NCI-H2227 (cell line): ENCODE results near the gene CBLB.

Source experiments
- DNase-seq: peaks from one replicate; lab custom pipeline; 2025; ENCODE audit not compliant: unreplicated experiment; lab: John Stamatoyannopoulos, UW

CBLB gene

GRCh38 chr3:105791919-105792786, 76.7 kb downstream of the CBLB start:
- DNase-seq = no peak

DNA sequence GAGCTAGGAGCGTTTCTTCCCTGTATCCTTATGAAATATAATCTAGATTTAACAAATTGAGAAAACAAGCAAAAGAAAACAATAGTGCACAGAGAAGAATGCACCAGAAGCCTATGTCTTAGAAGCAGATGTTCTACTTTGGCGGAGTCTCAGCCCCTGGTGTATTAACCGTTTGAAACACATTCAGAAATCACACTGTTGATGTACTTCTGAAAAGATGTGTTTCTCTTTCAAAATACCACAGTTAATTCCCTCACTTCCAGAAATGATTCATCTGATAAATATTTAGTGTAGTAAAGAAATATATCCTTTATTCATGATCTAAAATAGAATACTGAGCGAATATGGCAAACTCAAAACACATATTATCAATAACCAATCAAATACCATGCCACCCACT, 77.7 kb downstream of the CBLB start:
- DNase-seq = no peak

GRCh38 chr3:105790534-105790933, 78.3 kb downstream of the CBLB start:
- DNase-seq = no peak

DNA sequence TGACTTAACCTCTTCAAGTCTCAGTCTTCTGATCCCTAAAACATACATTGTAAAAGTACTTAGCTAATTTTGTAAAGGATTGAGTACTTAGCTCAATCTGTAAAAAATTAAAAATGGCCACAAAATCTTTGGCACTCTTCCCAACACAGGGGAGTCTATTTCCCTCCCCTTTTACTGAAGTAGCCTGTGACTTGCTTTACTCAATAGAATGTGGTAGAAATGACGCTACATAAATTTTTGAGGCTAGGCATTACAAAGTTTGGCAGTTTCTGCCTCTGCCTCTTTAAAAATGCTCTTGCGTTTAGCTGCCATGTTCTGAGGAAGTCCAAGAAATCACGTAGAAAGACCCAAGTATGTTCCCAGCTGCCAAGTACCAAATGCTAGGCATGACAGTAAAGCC, 80.2 kb downstream of the CBLB start:
- no peak for DNase-seq

GRCh38 chr3:105787453-105787852, 81.4 kb downstream of the CBLB start:
- no peak for DNase-seq

GRCh38 chr3:105786990-105787389, 81.8 kb downstream of the CBLB start:
- DNase-seq = no peak

DNA sequence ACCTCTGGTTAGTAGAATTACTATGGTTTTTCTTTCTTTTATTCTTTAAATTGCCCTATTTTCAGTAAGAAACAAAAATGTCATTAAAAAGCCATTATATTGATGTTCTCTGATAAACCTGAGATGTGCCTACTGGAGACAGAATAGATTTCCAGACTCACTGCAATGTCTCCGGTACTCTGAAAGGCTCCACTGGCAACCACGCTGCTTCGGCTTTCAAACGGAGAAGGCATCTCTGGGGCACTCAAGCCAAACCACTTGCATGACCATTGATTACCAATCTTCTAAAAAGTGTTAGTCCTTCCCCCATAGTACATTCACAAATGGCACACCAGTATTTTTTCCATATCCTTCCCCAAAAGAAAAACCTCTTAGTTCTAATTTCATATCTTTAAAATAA, 82.6 kb downstream of the CBLB start:
- DNase-seq = no peak

GRCh38 chr3:105785803-105786202, 83.0 kb downstream of the CBLB start:
- DNase-seq = no peak

GRCh38 chr3:105783631-105784030, 85.2 kb downstream of the CBLB start:
- DNase-seq = no peak

GRCh38 chr3:105781871-105782270, 86.9 kb downstream of the CBLB start:
- DNase-seq = no peak

DNA sequence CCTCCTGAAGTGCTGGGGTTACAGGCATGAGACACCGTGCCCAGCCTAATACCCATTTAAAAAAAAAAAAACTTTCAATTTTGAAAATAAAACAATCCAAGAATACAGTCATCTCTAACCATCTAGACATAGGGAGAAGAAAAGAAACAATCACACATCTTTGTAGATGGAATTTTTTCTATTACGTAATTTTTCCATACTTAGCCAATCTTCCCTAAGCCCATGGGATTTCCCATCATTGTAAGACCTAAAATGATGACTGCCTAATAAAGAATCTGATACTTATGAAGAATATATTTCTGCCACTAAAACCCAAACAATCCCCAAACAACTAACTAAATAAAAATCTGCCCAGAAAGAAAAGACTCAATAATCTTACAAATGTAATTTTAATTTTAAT, 88.7 kb downstream of the CBLB start:
- no peak for DNase-seq

- no peak for DNase-seq
Measured at GRCh38 chr3:105775368-105775767, 93.4 kb downstream of the CBLB start.

DNA sequence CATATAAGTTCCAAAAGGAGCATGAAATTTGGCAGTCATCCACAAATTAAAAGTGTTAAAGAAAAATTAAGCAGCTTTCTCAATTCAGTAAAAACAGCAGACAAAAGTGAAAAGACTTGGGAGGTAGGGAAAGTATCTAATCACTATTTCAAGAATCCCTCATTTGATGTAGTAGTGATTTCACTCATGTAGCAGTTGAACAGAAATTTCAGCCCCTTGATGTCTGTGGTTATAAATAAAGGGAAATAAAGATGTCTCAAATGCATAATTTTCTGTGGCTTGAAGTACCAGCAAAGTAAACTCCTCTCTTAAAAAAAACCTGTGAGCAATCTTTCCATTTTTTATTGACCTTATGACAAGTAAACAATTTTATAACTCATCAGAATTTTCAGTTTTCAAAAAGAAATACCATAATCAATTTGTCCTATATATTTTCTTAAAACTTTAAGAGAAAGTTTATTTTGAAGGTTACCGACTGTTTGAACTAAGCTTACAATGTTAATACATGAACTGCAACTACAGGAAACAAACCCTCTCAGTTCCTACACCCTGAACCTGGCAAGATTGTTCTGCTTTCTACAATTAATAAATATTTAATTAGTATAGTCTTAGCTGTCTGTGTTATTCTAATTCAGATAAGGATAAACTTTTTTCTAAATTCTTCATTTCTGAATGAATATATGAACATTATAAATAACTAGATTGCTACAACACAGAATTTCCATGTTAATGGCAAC, 94.2 kb downstream of the CBLB start:
- DNase-seq = no peak

DNA sequence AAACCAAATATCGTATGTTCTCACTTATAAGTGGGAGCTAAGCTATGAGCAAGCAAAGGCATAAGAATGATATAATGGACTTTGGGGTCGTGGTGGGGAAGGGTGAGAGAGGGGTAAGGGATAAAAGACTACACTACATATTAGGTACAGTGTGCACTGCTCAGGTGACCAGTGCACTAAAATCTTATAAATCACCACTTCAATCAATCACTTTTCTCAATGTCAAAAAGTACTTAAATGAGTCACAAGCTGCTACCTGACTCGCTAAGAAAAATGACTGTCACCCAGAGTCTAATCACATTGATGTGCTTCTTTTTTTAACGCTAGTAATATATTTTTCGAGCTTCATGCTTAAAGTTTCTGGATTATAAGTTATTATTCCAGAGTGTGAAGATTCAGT, 95.5 kb downstream of the CBLB start:
- no peak for DNase-seq

DNA sequence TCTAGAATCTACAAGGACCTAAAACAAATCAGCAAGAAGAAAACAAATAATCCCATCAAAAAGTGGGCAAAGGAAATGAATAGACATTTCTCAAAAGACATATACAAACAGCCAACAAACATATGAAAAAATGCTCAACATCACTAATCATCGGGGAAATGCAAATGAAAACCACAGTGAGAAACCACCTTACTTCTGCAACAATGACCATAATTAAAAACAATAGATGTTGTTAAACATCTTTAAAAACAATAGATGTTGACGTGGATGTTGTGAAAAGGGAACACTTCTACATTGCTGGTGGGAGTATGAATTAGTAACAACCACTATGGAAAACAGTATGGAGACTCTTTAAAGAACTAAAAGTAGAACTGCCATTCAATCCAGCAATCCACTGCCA, 96.2 kb downstream of the CBLB start:
- DNase-seq = no peak

GRCh38 chr3:105771392-105771791, 97.4 kb downstream of the CBLB start:
- DNase-seq = no peak

DNA sequence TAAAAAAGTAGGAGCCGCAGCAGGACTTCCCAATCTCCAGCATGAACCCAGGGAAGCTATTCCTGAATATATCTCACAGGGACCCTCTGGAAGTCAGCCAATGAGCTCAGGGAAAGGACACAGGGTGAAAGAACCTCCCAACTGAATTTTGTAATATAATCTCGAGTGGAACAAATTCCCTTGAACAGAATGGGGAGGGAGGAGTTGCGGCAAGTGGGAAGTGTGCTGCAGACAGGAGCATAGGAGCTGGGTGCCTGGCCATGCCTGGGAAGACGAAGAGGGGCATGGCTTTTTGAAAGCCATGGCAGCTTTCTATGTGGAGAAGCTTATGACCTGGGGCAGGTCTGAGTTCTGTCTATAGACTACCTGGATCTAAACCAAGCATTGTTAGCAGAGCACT, 98.4 kb downstream of the CBLB start:
- DNase-seq = no peak

DNA sequence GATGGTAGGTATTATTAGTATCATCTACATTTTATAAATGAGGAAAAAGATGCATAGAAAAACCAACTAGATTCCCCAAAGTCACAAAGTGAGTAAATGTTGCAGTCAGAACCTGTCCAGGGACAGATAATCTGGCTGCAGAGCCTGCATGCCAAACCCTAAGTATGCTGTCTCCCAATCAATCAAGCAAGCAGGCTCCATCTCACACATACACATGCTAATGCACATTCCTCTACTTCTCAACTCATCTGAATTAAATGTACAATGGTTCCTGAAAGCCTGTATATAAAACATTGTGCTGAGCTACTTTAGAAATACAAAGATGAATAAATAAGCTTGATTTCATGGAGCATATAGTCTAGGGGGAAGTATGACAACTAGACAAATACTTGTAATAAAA, 101.0 kb downstream of the CBLB start:
- no peak for DNase-seq

- DNase-seq = no peak
Measured at GRCh38 chr3:105767216-105767615, 101.6 kb downstream of the CBLB start.

DNA sequence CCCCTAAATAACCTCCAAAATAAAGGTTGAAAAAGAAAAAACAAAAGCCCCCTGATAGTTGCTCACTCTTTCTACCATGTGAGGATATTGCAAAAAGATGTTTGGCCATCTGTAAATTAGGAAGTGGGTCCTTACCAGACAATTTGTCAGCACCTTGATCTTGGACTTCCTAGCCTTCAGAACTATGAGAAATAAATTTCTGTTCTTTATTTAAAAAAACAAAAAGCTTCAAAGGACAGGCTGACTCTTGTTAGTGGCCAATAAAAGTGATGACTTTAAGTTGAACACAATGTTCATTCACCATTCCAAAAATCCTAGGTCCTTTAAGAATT, 103.5 kb downstream of the CBLB start:
- no peak for DNase-seq

DNA sequence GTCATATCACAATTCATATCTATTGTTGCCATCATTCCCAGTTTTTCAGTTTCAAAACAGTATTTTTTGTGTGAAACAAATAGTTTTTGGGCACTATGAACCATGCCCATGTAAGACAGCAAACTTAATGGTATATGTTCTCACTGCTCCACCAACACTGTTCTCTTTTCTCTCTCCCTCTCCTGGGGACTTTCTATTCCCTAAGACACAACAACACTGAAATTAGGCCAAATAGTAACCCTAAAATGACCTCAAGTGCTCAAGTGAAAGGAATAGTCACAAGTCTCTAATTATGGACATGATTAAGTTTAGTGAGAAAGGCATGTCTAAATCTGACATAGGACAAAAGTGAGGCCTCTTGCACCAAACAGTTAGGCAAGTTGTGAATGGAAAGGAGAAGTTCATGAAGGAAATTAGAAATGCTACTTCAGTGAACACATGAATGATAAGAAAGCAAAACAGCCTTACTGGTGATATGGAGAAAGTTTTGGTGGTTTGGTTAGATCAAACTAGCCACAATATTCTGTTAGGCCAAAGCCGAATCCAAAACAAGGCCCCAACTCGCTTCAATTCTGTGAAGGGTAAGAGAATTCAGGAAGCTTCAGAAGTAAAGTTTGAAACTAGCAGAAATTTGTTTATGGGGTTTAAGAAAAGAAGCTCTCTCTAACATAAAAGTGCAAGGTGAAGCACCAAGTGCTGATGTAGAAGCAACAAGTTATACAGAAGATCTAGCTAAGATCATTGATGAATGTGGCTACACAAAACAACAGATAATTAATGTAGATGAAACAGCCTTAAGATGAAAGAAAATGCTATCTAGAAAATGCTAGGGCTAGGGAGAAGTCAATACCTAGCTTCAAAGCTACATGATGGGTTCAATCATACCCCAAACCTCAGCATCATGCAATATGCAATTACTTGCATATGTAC, 104.2 kb downstream of the CBLB start:
- DNase-seq = no peak

- DNase-seq = no peak
Measured at GRCh38 chr3:105763659-105764036, 105.2 kb downstream of the CBLB start.
